ENCODE data around the gene DNAAF5.

Gene DNAAF5

GRCh38 chr7:770741-771166, 44.3 kb downstream of the DNAAF5 start:
- DNase-seq: no peak

- no peak for DNase-seq
Observed at GRCh38 chr7:771234-772004, 44.9 kb downstream of the DNAAF5 start.

- no peak for DNase-seq
Observed at GRCh38 chr7:772005-772294, 45.5 kb downstream of the DNAAF5 start.

GRCh38 chr7:772392-772791, 45.9 kb downstream of the DNAAF5 start:
- no peak for DNase-seq

- no peak for DNase-seq
Observed at GRCh38 chr7:772861-773621, 46.5 kb downstream of the DNAAF5 start.

- DNase-seq: no peak
Observed at GRCh38 chr7:773622-773915, 47.1 kb downstream of the DNAAF5 start.

- DNase-seq: peak; percentile 38 to 60 (median 50)
Observed at GRCh38 chr7:774161-775109, 47.9 kb downstream of the DNAAF5 start.

- no peak for DNase-seq
Observed at GRCh38 chr7:776381-776780, 49.9 kb downstream of the DNAAF5 start.

- DNase-seq: no peak
Observed at GRCh38 chr7:776992-777727, 50.7 kb downstream of the DNAAF5 start.

GRCh38 chr7:777728-778078, 51.2 kb downstream of the DNAAF5 start:
- no peak for DNase-seq

- DNase-seq: no peak
Observed at GRCh38 chr7:778271-778967, 51.9 kb downstream of the DNAAF5 start.

- no peak for DNase-seq
Observed at GRCh38 chr7:778968-779451, 52.5 kb downstream of the DNAAF5 start.

- no peak for DNase-seq
Observed at GRCh38 chr7:779480-779879, 53.0 kb downstream of the DNAAF5 start.

- DNase-seq: no peak
Observed at GRCh38 chr7:780081-780480, 53.6 kb downstream of the DNAAF5 start.

GRCh38 chr7:780516-780915, 54.0 kb downstream of the DNAAF5 start:
- DNase-seq: no peak

GRCh38 chr7:781186-781849, 54.8 kb downstream of the DNAAF5 start:
- no peak for DNase-seq

GRCh38 chr7:781936-782529, 55.5 kb downstream of the DNAAF5 start:
- DNase-seq: no peak

GRCh38 chr7:782718-783449, 56.4 kb downstream of the DNAAF5 start:
- DNase-seq: no peak

GRCh38 chr7:783556-784490, 57.3 kb downstream of the DNAAF5 start:
- DNase-seq: no peak
